Measurements from ENCODE around the gene TMEM41B.
"Not testable (repeated sequence)": the region's sequence is repeated elsewhere in the genome, so short reads cannot be mapped to it uniquely, and the experiment has no call there.

DNA sequence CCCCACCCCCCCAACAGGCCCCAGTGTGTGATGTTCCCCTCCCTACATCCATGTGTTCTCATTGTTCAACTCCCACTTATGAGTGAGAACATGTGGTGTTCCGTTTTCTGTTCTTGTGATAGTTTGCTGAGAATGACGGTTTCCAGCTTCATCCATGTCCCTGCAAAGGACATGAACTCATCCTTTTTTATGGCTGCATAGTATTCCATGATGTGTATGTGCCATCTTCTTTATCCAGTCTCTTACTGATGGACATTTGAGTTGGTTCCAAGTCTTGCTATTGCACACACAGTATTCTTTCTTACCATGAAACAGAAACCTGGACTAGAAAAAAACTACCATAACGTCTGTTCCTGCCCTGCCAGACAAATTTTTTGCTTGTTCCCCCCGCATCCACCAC is 56.1 kb downstream of the TMEM41B start:
- not testable (repeated sequence) for TF ChIP-seq TOX (CRISPR knock-in tag; IDR thresholded peaks at IDR 0.05; ENCODE audit: borderline replicate concordance); SNAI2 (CRISPR knock-in tag; IDR thresholded peaks at IDR 0.05); ARNTL (CRISPR knock-in tag; IDR thresholded peaks at IDR 0.05; ENCODE audit: borderline replicate concordance, low read depth); RARB (CRISPR knock-in tag; IDR thresholded peaks at IDR 0.05); ZC3H10 (CRISPR knock-in tag; IDR thresholded peaks at IDR 0.05); ESRRG (CRISPR knock-in tag; IDR thresholded peaks at IDR 0.05); BACH2 (CRISPR knock-in tag; IDR thresholded peaks at IDR 0.05; ENCODE audit: borderline replicate concordance)
- TF ChIP-seq, protein P1, sequence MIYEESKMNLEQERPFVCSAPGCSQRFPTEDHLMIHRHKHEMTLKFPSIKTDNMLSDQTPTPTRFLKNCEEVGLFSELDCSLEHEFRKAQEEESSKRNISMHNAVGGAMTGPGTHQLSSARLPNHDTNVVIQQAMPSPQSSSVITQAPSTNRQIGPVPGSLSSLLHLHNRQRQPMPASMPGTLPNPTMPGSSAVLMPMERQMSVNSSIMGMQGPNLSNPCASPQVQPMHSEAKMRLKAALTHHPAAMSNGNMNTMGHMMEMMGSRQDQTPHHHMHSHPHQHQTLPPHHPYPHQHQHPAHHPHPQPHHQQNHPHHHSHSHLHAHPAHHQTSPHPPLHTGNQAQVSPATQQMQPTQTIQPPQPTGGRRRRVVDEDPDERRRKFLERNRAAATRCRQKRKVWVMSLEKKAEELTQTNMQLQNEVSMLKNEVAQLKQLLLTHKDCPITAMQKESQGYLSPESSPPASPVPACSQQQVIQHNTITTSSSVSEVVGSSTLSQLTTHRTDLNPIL (CRISPR knock-in tag; IDR thresholded peaks at IDR 0.05; ENCODE audit: low read depth) = not testable (repeated sequence)
- TF ChIP-seq, protein P2, sequence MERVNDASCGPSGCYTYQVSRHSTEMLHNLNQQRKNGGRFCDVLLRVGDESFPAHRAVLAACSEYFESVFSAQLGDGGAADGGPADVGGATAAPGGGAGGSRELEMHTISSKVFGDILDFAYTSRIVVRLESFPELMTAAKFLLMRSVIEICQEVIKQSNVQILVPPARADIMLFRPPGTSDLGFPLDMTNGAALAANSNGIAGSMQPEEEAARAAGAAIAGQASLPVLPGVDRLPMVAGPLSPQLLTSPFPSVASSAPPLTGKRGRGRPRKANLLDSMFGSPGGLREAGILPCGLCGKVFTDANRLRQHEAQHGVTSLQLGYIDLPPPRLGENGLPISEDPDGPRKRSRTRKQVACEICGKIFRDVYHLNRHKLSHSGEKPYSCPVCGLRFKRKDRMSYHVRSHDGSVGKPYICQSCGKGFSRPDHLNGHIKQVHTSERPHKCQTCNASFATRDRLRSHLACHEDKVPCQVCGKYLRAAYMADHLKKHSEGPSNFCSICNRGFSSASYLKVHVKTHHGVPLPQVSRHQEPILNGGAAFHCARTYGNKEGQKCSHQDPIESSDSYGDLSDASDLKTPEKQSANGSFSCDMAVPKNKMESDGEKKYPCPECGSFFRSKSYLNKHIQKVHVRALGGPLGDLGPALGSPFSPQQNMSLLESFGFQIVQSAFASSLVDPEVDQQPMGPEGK (CRISPR knock-in tag; IDR thresholded peaks at IDR 0.05; ENCODE audit: borderline replicate concordance) = not testable (repeated sequence)

All from SK-N-SH treated with all-trans-retinoic acid at 6 μM for 48 hours (cell line).